Endometrium (tissue), 2 donors: ENCODE results near the gene CCDC40.

ENCODE experiments used
- FAIRE-seq: peaks from 2 replicates; lab custom pipeline; 2012; peaks lifted over from hg19 to GRCh38; lab: Jason Lieb, UNC
- donor health status: control.
- donor health status: control.

CCDC40 gene

DNA sequence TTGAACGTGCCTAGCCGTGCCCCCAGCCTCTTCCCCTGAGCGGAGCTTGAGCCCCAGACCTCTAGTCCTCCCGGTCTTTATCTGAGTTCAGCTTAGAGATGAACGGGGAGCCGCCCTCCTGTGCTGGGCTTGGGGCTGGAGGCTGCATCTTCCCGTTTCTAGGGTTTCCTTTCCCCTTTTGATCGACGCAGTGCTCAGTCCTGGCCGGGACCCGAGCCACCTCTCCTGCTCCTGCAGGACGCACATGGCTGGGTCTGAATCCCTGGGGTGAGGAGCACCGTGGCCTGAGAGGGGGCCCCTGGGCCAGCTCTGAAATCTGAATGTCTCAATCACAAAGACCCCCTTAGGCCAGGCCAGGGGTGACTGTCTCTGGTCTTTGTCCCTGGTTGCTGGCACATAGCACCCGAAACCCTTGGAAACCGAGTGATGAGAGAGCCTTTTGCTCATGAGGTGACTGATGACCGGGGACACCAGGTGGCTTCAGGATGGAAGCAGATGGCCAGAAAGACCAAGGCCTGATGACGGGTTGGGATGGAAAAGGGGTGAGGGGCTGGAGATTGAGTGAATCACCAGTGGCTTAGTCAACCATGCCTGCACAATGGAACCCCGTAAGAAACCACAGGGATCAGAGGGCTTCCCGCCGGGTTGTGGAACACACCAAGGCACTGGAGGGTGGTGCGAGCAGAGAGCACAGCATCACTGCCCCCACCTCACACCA is 65.7 kb downstream of the CCDC40 start:
- FAIRE-seq = no peak

GRCh38 chr17:80102664-80103448 is 66.4 kb downstream of the CCDC40 start:
- FAIRE-seq = no peak

- no peak for FAIRE-seq
Measured at GRCh38 chr17:80103449-80104085, 67.1 kb downstream of the CCDC40 start.

DNA sequence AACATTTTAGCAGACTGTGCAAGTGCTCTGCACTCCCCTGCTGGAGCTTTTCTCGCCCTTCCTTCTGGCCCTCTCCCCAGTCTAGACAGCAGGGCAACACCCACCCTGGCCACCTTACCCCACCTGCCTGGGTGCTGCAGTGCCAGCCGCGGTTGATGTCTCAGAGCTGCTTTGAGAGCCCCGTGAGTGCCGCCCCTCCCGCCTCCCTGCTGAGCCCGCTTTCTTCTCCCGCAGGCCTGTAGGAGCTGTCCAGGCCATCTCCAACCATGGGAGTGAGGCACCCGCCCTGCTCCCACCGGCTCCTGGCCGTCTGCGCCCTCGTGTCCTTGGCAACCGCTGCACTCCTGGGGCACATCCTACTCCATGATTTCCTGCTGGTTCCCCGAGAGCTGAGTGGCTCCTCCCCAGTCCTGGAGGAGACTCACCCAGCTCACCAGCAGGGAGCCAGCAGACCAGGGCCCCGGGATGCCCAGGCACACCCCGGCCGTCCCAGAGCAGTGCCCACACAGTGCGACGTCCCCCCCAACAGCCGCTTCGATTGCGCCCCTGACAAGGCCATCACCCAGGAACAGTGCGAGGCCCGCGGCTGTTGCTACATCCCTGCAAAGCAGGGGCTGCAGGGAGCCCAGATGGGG is 68.0 kb downstream of the CCDC40 start:
- FAIRE-seq = no peak

- no peak for FAIRE-seq
Measured at GRCh38 chr17:80104956-80105375, 68.5 kb downstream of the CCDC40 start.

- FAIRE-seq = no peak
Measured at GRCh38 chr17:80105762-80106161, 69.3 kb downstream of the CCDC40 start.

DNA sequence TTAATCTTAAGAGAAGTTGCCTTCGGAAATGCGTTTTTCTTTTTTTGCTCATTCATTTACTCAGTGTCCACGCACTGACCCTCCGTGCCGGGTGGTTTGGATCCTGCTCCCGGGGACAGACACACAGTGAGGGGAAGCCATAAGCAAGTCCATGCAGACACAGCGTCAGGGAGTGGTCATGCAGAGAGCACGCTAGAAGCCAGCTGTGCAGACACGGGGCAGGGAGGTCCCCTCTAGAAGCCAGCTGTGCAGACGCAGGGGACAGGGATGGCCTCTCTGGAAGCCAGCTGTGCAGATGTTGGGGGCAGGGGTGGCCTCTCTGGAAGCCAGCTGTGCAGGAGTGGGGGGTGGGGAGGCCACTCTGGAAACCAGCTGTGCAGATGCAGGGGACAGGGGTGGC is 69.7 kb downstream of the CCDC40 start:
- no peak for FAIRE-seq

DNA sequence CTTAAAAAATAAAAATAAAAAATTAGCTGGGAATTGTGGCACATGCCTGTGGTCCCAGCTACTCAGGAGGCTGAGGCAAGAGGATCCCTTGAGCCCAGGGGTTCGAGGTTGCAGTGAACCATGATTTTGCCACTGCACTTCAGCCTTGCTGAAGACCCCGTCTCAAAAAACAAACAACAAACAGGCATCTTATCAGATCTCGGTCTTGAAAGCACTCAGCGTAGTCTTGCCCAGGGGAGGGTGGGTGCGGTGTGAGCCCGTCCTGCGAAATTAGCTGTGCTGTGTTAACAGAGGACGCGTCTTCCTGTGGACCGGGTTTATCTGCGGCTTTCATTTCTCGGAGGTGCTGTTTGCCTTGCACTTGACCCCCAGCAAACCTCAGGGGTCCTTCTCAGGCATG is 70.3 kb downstream of the CCDC40 start:
- no peak for FAIRE-seq

DNA sequence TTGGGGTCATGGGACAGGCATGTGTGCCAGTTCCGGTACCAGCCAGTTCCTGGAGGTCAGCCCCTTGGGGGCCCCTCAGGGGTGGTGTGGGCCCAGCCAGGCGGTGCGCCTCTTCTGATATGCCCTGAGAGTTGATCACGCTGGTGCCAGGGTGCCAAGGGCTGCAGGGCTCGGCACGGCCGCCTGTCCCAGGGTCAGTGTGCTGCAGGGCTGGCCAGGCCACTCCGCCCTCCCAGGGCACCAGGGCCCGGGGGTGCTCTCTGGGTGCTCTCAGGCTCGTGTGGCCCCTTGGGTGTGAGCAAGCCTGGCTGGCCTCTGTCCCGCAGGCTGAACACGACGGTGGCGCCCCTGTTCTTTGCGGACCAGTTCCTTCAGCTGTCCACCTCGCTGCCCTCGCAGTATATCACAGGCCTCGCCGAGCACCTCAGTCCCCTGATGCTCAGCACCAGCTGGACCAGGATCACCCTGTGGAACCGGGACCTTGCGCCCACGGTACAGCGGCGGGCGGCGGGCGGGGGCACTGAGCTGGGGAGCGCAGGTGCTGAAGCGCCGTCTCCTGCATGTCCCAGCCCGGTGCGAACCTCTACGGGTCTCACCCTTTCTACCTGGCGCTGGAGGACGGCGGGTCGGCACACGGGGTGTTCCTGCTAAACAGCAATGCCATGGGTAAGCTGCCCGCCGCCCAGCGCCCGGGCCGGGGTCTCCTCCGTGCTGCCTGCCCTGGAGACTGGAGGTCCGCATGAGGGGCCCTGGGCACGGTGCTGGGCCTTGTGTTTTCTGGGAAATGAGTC is 71.0 kb downstream of the CCDC40 start:
- no peak for FAIRE-seq

DNA sequence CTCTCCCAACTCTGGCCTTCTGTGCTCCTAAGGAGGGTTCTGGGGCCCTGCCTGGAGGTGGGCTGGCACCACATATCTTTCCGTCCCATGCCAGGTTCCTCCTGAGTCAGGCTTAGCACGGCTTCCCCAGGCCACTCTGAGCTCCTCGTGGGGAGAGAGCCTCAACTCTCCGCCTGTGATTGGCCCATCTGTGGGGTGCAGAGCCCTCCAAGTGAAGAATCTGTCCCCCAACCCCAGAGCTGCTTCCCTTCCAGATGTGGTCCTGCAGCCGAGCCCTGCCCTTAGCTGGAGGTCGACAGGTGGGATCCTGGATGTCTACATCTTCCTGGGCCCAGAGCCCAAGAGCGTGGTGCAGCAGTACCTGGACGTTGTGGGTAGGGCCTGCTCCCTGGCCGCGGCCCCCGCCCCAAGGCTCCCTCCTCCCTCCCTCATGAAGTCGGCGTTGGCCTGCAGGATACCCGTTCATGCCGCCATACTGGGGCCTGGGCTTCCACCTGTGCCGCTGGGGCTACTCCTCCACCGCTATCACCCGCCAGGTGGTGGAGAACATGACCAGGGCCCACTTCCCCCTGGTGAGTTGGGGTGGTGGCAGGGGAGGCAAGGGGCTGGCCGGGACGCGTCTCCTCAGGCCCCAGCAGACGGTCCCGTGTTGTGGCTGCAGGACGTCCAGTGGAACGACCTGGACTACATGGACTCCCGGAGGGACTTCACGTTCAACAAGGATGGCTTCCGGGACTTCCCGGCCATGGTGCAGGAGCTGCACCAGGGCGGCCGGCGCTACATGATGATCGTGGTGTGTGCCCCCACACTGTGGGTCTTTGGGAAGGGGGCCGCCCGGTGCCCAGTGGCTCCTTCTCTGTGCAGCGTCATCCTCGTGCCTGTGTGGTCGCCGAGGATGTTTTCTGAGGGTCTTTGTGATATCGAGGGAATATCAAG is 71.9 kb downstream of the CCDC40 start:
- FAIRE-seq = no peak

DNA sequence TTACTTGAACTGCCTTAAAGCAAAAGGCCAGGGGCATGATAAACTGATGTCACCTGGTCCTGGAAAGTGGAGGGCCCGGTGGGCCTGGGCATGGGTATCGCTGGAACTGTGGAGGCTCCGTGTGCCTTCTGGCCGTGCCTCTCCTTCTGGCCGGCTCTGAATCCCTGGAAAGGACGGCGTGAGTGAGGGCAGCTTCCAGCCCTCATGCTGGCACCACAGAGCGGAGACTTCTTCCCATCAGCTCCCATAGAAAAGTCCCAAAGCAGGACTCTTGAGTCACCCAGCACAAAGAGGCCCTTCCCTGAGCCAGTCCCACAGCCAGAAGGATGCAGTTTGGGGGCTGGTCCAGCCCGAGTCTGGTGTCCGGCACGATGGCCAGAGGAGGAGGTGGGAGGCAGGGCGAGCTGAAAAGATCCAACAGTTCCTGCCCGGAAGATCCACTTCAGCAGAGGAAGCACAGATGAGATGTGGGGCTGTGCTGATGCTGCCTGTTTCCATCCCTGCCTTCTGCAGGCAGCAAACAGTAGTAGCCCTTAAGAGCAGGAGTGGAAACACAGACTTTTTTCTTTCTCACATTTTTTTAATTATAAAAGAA is 72.7 kb downstream of the CCDC40 start:
- FAIRE-seq = no peak

DNA sequence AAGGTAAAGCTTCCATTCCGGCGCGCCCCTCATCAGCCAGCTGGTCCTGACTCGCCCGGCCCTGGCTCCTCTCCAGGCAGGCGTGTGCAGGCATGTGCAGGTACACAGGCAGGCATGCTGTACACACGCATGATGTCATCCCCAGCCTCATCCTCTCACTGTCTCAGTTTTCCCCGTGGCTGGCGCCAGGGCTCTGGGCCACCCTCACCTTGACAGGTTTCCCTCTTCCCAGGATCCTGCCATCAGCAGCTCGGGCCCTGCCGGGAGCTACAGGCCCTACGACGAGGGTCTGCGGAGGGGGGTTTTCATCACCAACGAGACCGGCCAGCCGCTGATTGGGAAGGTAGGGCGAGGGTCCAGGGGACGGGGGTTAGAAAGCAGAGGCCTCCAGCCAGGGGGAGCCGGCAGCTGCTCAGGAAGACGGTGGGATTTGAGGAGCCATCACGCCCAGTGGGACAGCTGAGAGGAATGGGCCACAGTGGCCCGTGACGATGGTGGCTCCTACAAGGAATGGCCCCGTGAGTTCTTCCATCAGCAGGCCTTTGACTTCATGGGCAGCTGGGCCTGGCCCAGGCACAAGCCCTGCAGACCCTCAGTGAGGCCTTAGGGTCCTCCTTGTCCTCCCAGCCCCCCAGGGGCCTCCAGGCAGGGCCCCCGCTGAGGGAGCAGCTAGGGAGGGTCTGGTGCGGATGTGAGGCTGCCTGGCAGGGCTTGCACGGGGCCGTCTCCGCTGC is 73.4 kb downstream of the CCDC40 start:
- FAIRE-seq = no peak

- no peak for FAIRE-seq
Measured at GRCh38 chr17:80110447-80110812, 74.0 kb downstream of the CCDC40 start.

- FAIRE-seq = no peak
Measured at GRCh38 chr17:80110927-80111701, 74.7 kb downstream of the CCDC40 start.

GRCh38 chr17:80111702-80112470 is 75.4 kb downstream of the CCDC40 start:
- FAIRE-seq = no peak

DNA sequence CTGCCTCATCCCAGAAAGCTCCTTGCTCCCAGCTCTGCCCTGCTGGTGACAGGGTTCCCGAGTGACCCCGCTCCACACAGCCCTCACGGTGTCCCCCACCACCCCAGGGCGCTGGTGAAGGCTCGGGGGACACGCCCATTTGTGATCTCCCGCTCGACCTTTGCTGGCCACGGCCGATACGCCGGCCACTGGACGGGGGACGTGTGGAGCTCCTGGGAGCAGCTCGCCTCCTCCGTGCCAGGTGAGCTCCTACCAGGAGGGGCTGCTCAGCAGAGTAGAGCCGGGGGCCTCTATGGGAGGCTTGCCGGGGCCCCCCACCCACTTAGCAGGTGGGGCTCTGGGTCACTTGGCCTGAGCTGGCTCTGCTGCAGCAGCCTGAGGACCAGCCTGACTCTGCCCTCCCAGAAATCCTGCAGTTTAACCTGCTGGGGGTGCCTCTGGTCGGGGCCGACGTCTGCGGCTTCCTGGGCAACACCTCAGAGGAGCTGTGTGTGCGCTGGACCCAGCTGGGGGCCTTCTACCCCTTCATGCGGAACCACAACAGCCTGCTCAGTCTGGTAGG is 76.1 kb downstream of the CCDC40 start:
- no peak for FAIRE-seq

GRCh38 chr17:80113033-80113484 is 76.6 kb downstream of the CCDC40 start:
- no peak for FAIRE-seq

DNA sequence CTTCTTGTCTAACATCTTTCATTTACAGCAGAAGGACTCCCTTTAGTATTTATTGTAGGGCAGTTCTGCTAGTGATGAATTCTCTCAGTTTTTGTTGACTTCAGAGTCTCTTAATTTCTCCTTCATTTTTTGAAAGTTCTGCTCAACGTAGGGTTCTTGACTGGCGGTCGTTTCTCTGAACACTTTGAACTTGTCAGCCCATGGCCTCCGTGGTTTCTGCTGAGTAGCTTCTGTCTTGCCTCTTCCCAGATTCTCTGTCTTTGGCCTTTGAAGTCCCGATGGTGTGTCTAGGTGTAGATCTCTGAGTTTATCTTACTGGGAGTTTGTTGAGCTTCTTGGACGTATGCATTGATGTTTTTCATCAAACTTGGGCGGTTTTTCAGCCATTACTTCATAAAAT is 78.3 kb downstream of the CCDC40 start:
- no peak for FAIRE-seq
